Coronary artery (tissue), 2 donors: ENCODE data around the gene KIAA0825.

ENCODE experiments used
- DNase-seq: peaks from one replicate; pipeline ENCODE4 v3.0.0-alpha.2; 2017; ENCODE audit warnings: low spot score
- H3K27ac ChIP-seq, 2 donors: fragments of 200-600 bp; sonication (generic); one replicate each; pipeline ENCODE4 v1.5.1; 2016 to 2019
- H3K4me3 ChIP-seq: fragments of 200-600 bp; sonication (generic); 2 replicates; pipeline ENCODE4 v1.5.1; 2016; ENCODE audit warnings: mild to moderate bottlenecking, moderate library complexity
- CTCF ChIP-seq: fragments of 200-600 bp; sonication (generic); IDR thresholded peaks from one replicate; pipeline ENCODE4 v1.5.1; 2019; ENCODE audit warnings: antibody characterized with exemption

Gene KIAA0825

GRCh38 chr5:94508461-94509148 lies 109.8 kb downstream of the KIAA0825 start:
- TF ChIP-seq CTCF, result no peak
- DNase-seq, result no peak
- Histone ChIP-seq H3K4me3 (no peak overlapping the region), H3K27ac (no peak overlapping the region)

- no peak overlapping the region for H3K4me3 ChIP-seq
- no peak overlapping the region for H3K27ac ChIP-seq
- no peak for DNase-seq
- no peak for TF ChIP-seq CTCF
These were observed 112.9 kb downstream of the KIAA0825 start for GRCh38 chr5:94505327-94506068.

GRCh38 chr5:94503677-94504076 lies 114.7 kb downstream of the KIAA0825 start:
- DNase-seq, result no peak
- no peak for TF ChIP-seq CTCF
- no peak overlapping the region for H3K27ac ChIP-seq
- H3K4me3 ChIP-seq, result no peak overlapping the region

- Histone ChIP-seq H3K4me3 (no peak overlapping the region), H3K27ac (no peak overlapping the region)
- no peak for TF ChIP-seq CTCF
- DNase-seq, result no peak
These were observed 117.0 kb downstream of the KIAA0825 start for GRCh38 chr5:94501365-94501764.

- Histone ChIP-seq H3K4me3 (no peak overlapping the region), H3K27ac (no peak overlapping the region)
- no peak for DNase-seq
- TF ChIP-seq CTCF, result no peak
These were observed 118.6 kb downstream of the KIAA0825 start for GRCh38 chr5:94499806-94500205.

GRCh38 chr5:94498199-94498598 lies 120.2 kb downstream of the KIAA0825 start:
- Histone ChIP-seq H3K27ac (no peak overlapping the region), H3K4me3 (no peak overlapping the region)
- DNase-seq, result no peak
- TF ChIP-seq CTCF, result no peak

- no peak for TF ChIP-seq CTCF
- DNase-seq, result no peak
- H3K27ac ChIP-seq, result no peak overlapping the region
- H3K4me3 ChIP-seq, result no peak overlapping the region
These were observed 133.3 kb downstream of the KIAA0825 start for GRCh38 chr5:94485067-94485466.
